ENCODE measurements around the gene VWA2. TPM values are rescaled to one million over a fixed set of nuclear protein-coding genes. Genes with fewer than 3 reads are reported as not detected.

The VWA2 gene
- polyA plus RNA-seq, 1 donor (not counting 4 experiments of a cell fraction or from before 2014, with no cell fraction given): 0.41 TPM

DNA sequence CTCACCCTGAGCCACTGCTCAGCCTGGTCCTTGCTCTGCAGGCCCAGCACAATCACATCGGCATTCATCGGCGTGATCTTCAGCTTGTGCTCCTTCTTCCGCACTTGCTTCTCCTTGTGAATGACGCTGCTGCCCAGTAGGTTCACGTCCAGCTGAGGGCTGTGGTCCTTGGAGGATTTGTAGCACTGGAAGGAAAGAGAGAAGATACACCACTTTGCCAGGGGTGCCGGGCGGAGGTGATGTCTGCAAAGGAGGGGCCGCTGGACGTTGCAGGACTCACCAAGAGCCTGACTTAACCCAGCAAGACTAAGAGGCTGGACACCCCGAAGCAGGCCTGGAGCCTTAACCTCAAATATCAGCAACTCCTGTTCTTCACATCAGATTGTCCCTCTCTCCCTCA, 74.8 kb downstream of the VWA2 start:
- Histone ChIP-seq H3K9ac (ENCODE audit: control insufficient read depth, extremely low read depth, insufficient read depth, low read length) (no peak overlapping the region), H3K4me1 (ENCODE audit: control insufficient read depth, extremely low read depth, insufficient read depth, low read length) (no peaks in the 10 kb centered on the region), H2AFZ (ENCODE audit: control insufficient read depth, low read length) (no peak overlapping the region), H4K20me1 (ENCODE audit: control insufficient read depth, extremely low read depth, insufficient read depth, low read length) (no peaks in the 10 kb centered on the region), H3K9me1 (ENCODE audit: control insufficient read depth, extremely low read depth, insufficient read depth, low read length) (no peaks in the 10 kb centered on the region), H3K9me3 (ENCODE audit: control insufficient read depth, low read depth, low read length) (no peaks in the 10 kb centered on the region), H3K27ac (ENCODE audit: control insufficient read depth, insufficient read depth, low read length) (no peak overlapping the region), H3K27me3 (ENCODE audit: control insufficient read depth, extremely low read depth, insufficient read depth, low read length) (no peaks in the 10 kb centered on the region), H3K4me2 (ENCODE audit: control insufficient read depth, extremely low read depth, insufficient read depth, low read depth, low read length) (no peak overlapping the region), H3K4me3 (ENCODE audit: control insufficient read depth in 2 of 3, extremely low read depth in 1 of 3, insufficient read depth in 2 of 3, low read depth in 1 of 3, low read length in 3 of 3) (no peak overlapping the region), H3K36me3 (ENCODE audit: control insufficient read depth in 2 of 2, extremely low read depth in 1 of 2, insufficient read depth in 2 of 2, low read length in 2 of 2) (peaks cover 14 to 43% of the 10 kb centered on the region in 2 experiments), H3K79me2 (ENCODE audit: control insufficient read depth, insufficient read depth, low read length) (no peaks in the 10 kb centered on the region)
- dilution Hi-C loops (cut with MboI; ENCODE audit: extremely low pct_ligation_motif_present, low sequenced_read_pairs): no loop called here
- FAIRE-seq (no peak), DNase-seq (ENCODE audit: low read depth, low spot score) (no peak)
- no peak for TF ChIP-seq EZH2 (IDR thresholded peaks at IDR 0.05; ENCODE audit: low read length)
- TF ChIP-seq, protein P1, sequence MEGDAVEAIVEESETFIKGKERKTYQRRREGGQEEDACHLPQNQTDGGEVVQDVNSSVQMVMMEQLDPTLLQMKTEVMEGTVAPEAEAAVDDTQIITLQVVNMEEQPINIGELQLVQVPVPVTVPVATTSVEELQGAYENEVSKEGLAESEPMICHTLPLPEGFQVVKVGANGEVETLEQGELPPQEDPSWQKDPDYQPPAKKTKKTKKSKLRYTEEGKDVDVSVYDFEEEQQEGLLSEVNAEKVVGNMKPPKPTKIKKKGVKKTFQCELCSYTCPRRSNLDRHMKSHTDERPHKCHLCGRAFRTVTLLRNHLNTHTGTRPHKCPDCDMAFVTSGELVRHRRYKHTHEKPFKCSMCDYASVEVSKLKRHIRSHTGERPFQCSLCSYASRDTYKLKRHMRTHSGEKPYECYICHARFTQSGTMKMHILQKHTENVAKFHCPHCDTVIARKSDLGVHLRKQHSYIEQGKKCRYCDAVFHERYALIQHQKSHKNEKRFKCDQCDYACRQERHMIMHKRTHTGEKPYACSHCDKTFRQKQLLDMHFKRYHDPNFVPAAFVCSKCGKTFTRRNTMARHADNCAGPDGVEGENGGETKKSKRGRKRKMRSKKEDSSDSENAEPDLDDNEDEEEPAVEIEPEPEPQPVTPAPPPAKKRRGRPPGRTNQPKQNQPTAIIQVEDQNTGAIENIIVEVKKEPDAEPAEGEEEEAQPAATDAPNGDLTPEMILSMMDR (optimal IDR thresholded peaks at IDR 0.05 in 1 of 3, IDR thresholded peaks at IDR 0.05 in 1 of 3, conservative IDR thresholded peaks at IDR 0.05 in 1 of 3; ENCODE audit: extremely low read depth in 1 of 3, insufficient read depth in 2 of 3, low read length in 3 of 3): no peak

DNA sequence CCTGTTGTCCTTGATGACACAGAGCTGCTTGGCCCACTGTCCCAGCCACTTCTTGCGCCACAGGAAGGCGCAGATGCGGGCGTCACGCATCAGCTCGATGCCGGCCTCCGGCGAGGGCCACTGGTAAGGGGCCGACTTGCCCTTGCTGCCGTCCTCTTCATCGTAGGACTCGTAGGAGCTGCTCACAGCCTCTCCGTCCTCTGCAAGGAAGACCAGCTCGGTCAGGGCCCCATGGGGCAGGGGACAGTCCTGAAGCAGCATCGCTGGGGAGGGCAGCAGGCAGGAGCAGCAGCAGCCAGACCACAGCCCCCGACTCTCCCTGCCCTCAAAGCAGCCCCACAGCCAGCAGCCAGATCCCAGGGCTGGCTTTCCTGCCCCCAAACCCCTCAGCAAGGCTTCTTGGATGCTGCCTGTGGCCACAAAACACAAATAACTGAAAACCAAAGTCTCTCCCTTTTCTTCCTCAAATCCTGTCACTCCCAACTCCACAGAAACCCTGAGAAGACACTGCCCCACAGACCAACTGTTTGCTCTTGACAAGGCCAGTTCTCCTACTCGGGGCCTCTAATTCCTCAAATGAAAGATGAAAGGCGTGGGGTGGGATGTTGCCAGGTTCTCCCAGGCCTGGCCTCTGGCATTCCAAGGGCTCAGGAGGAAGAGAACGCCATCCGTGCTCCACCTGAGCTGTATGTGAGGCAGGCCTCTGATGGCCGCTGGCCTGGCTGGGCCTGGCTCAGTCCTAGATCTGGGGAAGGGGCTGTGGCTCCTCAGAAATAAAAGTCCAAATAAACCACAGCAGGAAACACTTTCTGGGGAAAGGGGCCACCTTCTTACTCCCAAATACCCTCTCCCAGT, 76.7 kb downstream of the VWA2 start:
- DNase-seq (ENCODE audit: low read depth, low spot score): no peak
- no peak for FAIRE-seq
- H3K27ac ChIP-seq (ENCODE audit: control insufficient read depth, insufficient read depth, low read length): no peak overlapping the region
- TF ChIP-seq EZH2 (IDR thresholded peaks at IDR 0.05; ENCODE audit: low read length): no peak
- TF ChIP-seq, protein P1 (optimal IDR thresholded peaks at IDR 0.05 in 1 of 3, IDR thresholded peaks at IDR 0.05 in 1 of 3, conservative IDR thresholded peaks at IDR 0.05 in 1 of 3; ENCODE audit: extremely low read depth in 1 of 3, insufficient read depth in 2 of 3, low read length in 3 of 3): no peak
- H3K4me3 ChIP-seq (ENCODE audit: control insufficient read depth in 2 of 3, extremely low read depth in 1 of 3, insufficient read depth in 2 of 3, low read depth in 1 of 3, low read length in 3 of 3): no peak overlapping the region
- H3K9me3 ChIP-seq (ENCODE audit: control insufficient read depth, low read depth, low read length): no peaks in the 10 kb centered on the region
- no peaks in the 10 kb centered on the region for H3K27me3 ChIP-seq (ENCODE audit: control insufficient read depth, extremely low read depth, insufficient read depth, low read length)
- H3K79me2 ChIP-seq (ENCODE audit: control insufficient read depth, insufficient read depth, low read length): peaks cover 3% of the 10 kb centered on the region
- dilution Hi-C loops (cut with MboI; ENCODE audit: extremely low pct_ligation_motif_present, low sequenced_read_pairs): no loop called here
- no peak overlapping the region for H3K9ac ChIP-seq (ENCODE audit: control insufficient read depth, extremely low read depth, insufficient read depth, low read length)
- no peak overlapping the region for H2AFZ ChIP-seq (ENCODE audit: control insufficient read depth, low read length)
- H3K4me1 ChIP-seq (ENCODE audit: control insufficient read depth, extremely low read depth, insufficient read depth, low read length): peaks cover 14% of the 10 kb centered on the region
- H4K20me1 ChIP-seq (ENCODE audit: control insufficient read depth, extremely low read depth, insufficient read depth, low read length): no peaks in the 10 kb centered on the region
- H3K4me2 ChIP-seq (ENCODE audit: control insufficient read depth, extremely low read depth, insufficient read depth, low read depth, low read length): no peak overlapping the region
- no peaks in the 10 kb centered on the region for H3K9me1 ChIP-seq (ENCODE audit: control insufficient read depth, extremely low read depth, insufficient read depth, low read length)
- peaks cover 9 to 39% of the 10 kb centered on the region in 2 experiments for H3K36me3 ChIP-seq (ENCODE audit: control insufficient read depth in 2 of 2, extremely low read depth in 1 of 2, insufficient read depth in 2 of 2, low read length in 2 of 2)

All from keratinocyte (primary cell).